ENCODE data around the gene CFAP97D2.

The CFAP97D2 gene

GRCh38 chr13:114269281-114269770, 90.3 kb downstream of the CFAP97D2 start:
- Histone ChIP-seq H3K9me3 (peaks cover 8% of the 10 kb centered on the region; the same call in 1 of the 2 replicates), H3K27me3 (no peaks in the 10 kb centered on the region), H4K20me1 (no peaks in the 10 kb centered on the region), H3K4me1 (peaks cover 9% of the 10 kb centered on the region), H3K4me2 (no peak overlapping the region), H3K36me3 (peaks cover 97% of the 10 kb centered on the region), H3K9ac (no peak overlapping the region), H3K4me3 (no peak overlapping the region), H3K27ac (no peak overlapping the region)
- no peak for TF ChIP-seq Cebpa-rat (IDR thresholded peaks at IDR 0.05)
